Measurements from ENCODE around the gene PPP1CA. TPM values are rescaled to one million over a fixed set of nuclear protein-coding genes. Genes with fewer than 3 reads are reported as not detected.

Gene PPP1CA
- total RNA-seq, 4 donors from 2014 or later: 146 to 202 (median 185) TPM

DNA sequence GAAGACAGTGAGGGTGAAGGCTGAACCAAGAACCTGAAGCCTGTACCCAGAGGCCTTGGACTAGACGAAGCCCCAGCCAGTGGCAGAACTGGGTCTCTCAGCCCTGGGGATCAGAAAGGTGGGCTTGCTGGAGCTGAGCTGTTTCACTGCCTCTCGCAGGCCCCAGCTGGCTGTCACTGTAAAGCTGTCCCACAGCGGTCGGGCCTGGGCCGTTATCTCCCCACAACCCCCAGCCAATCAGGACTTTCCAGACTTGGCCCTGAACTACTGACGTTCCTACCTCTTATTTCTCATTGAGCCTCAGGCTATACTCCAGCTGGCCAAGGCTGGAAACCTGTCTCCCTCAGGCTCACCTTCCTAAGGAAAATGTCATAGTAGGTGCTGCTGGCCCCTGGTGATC, 4.1 kb downstream of the PPP1CA start:
- H3K4me3 ChIP-seq: no peak overlapping the region
- H3K27me3 ChIP-seq: no peaks in the 10 kb centered on the region
- H3K4me1 ChIP-seq: peaks cover 31 to 76% (median 32%) of the 10 kb centered on the region in 3 donors
- TF ChIP-seq, protein P1, sequence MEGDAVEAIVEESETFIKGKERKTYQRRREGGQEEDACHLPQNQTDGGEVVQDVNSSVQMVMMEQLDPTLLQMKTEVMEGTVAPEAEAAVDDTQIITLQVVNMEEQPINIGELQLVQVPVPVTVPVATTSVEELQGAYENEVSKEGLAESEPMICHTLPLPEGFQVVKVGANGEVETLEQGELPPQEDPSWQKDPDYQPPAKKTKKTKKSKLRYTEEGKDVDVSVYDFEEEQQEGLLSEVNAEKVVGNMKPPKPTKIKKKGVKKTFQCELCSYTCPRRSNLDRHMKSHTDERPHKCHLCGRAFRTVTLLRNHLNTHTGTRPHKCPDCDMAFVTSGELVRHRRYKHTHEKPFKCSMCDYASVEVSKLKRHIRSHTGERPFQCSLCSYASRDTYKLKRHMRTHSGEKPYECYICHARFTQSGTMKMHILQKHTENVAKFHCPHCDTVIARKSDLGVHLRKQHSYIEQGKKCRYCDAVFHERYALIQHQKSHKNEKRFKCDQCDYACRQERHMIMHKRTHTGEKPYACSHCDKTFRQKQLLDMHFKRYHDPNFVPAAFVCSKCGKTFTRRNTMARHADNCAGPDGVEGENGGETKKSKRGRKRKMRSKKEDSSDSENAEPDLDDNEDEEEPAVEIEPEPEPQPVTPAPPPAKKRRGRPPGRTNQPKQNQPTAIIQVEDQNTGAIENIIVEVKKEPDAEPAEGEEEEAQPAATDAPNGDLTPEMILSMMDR (IDR thresholded peaks at IDR 0.05): no peak
- no peak for TF ChIP-seq POLR2A (IDR thresholded peaks at IDR 0.05)
- peaks cover 27 to 74% (median 27%) of the 10 kb centered on the region in 3 donors for H3K36me3 ChIP-seq
- no peak for DNase-seq
- intact Hi-C loops (cut with DNase I): no loop called here
- no peak overlapping the region for H3K27ac ChIP-seq
- 71 to 79% methylated on average over 2 to 6 of the region's 6 CpGs for WGBS, 2 donors
- no peaks in the 10 kb centered on the region for H3K9me3 ChIP-seq

DNA sequence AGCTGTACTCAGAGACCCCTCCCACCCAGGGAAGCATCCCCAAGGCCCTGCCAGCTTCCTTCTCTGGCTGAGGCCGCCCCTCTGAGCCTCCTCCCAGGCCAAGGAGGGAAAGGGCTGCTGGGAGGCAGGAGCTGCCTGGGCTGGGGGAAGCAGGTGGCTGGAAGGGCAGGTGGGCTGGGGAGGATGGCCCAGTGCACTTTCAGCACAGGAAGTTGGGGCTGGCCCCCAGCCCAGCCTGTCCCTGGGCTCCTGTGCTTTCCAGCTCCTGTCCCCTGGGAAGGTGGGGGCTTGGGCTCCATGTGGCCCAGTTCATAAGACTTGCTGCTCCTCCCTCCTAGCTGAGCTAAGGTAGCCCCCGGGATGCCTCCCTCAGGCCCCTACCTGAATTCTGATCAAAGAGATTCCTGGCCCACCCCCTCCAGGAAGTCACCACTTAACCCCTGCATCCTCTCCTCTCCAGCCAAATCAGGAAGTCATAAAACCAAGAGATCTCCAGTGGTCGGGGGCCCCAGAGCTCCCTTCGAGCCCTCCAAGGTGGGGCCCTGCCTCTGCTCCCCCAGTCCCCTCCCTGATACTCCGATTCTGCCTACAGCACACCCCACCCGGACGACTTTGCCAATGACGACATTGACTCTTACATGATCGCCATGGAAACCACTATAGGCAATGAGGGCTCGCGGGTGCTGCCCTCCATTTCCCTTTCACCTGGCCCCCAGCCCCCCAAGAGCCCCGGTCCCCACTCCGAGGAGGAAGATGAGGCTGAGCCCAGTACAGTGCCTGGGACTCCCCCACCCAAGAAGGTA, 4.9 kb downstream of the PPP1CA start:
- DNase-seq: no peak
- TF ChIP-seq, protein P1 (IDR thresholded peaks at IDR 0.05): no peak
- TF ChIP-seq POLR2A (IDR thresholded peaks at IDR 0.05): no peak
- 43 to 59% methylated on average over 7 to 8 of the region's 13 CpGs for WGBS, 2 donors
- Histone ChIP-seq H3K4me3 (no peak overlapping the region), H3K4me1 (peaks cover 29 to 75% (median 31%) of the 10 kb centered on the region in 3 donors), H3K36me3 (peaks cover 27 to 74% (median 27%) of the 10 kb centered on the region in 3 donors), H3K27ac (peak overlapping the region in 1 of 4 donors; percentile 4), H3K27me3 (no peaks in the 10 kb centered on the region), H3K9me3 (no peaks in the 10 kb centered on the region)
- intact Hi-C loops (cut with DNase I): no loop called here

DNA sequence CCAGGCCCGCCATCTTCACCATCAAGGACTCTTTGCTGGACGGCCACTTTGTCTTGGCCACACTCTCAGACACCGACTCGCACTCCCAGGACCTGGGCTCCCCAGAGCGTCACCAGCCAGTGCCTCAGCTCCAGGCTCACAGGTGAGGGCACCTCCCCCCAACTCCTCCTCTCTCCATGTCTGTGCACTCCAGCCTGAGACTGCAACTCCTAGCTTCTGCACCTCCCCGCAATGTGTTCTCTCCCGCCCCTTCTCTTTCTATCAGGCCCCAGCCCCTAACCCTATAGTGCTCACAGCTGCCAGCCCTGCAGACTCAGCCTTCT, 5.4 kb downstream of the PPP1CA start:
- peaks cover 30 to 77% (median 31%) of the 10 kb centered on the region in 3 donors for H3K4me1 ChIP-seq
- intact Hi-C loops (cut with DNase I): no loop called here
- no peak overlapping the region for H3K27ac ChIP-seq

DNA sequence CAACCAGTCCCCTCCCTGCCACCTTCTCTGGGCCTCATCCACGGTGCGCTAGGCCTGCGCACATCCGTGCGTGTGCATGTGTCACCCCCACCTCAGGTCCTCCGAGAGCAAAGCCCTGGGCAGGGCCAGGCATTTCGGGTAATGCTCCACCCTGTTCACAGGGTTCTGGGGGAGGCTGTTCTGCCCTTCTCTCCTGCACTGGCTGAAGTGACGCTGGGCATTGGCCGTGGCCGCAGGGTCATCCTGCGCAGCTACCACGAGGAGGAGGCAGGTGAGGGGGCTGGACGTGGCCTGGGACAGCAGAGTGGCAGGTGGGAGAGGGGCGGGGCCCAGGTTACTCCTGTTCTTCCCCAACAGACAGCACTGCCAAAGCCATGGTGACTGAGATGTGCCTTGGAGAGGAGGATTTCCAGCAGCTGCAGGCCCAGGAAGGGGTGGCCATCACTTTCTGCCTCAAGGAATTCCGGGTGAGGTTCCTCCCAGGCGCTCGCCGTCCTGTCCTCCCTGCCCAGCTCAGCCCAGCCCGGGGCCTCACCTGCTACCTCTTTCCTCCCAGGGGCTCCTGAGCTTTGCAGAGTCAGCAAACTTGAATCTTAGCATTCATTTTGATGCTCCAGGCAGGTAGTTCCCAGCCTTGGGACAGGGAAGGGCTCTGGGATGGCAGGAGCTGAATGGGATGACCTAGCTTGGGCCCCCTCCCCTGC, 6.0 kb downstream of the PPP1CA start:
- H3K27ac ChIP-seq: no peak overlapping the region
- no peak for TF ChIP-seq POLR2A (IDR thresholded peaks at IDR 0.05)
- TF ChIP-seq, protein P1 (IDR thresholded peaks at IDR 0.05): no peak
- peaks cover 27 to 74% (median 27%) of the 10 kb centered on the region in 3 donors for H3K36me3 ChIP-seq
- intact Hi-C loops (cut with DNase I): no loop called here
- 79 to 100% methylated on average over 1 to 17 of the region's 19 CpGs for WGBS, 2 donors
- H3K4me3 ChIP-seq: no peak overlapping the region
- H3K4me1 ChIP-seq: peaks cover 27 to 77% (median 33%) of the 10 kb centered on the region in 3 donors
- no peaks in the 10 kb centered on the region for H3K27me3 ChIP-seq
- no peak for DNase-seq
- H3K9me3 ChIP-seq: no peaks in the 10 kb centered on the region

More for the DNA sequence above, 5.4 kb downstream of the PPP1CA start:
- DNase-seq: no peak
- WGBS, 2 donors: 86 to 88% methylated on average over 6 of the region's 7 CpGs
- H3K4me3 ChIP-seq: no peak overlapping the region
- H3K27me3 ChIP-seq: no peaks in the 10 kb centered on the region
- TF ChIP-seq POLR2A (IDR thresholded peaks at IDR 0.05): no peak
- TF ChIP-seq, protein P1 (IDR thresholded peaks at IDR 0.05): no peak
- H3K36me3 ChIP-seq: peaks cover 27 to 74% (median 27%) of the 10 kb centered on the region in 3 donors
- no peaks in the 10 kb centered on the region for H3K9me3 ChIP-seq

DNA sequence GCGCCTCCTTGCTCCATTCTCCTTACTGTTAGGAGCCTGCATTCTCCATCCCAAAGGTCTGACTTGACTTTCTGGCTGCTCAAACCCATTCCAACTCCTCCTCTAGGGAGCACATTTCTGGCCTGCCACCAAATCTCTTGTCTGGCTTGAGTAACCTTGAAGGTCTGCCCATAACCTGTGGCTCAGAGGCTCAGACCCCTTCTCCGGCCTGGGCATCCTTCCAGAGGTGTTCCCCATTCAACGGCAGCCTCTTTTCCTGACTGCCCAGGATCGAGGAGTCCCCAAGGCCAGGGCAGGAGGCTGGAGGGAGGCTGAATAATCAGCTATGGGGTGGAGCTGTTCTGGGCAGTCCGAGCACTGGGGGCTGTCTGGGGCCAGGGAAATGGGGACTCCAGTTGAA, 7.7 kb downstream of the PPP1CA start:
- Histone ChIP-seq H3K36me3 (peaks cover 19 to 57% (median 27%) of the 10 kb centered on the region in 3 donors), H3K4me3 (no peak overlapping the region), H3K27ac (no peak overlapping the region), H3K27me3 (no peaks in the 10 kb centered on the region), H3K4me1 (peaks cover 18 to 73% (median 23%) of the 10 kb centered on the region in 3 donors), H3K9me3 (no peaks in the 10 kb centered on the region)
- DNase-seq: no peak
- 73 to 85% methylated on average over 3 to 4 of the region's 5 CpGs for WGBS, 2 donors
- intact Hi-C loops (cut with DNase I): no loop called here
- TF ChIP-seq, protein P1 (IDR thresholded peaks at IDR 0.05): no peak
- no peak for TF ChIP-seq POLR2A (IDR thresholded peaks at IDR 0.05)
